SK-N-MC (cell line): ENCODE data around the gene YY1AP1.

Experiments used
- EZH2 ChIP-seq: fragments of 200-600 bp; sonication (generic); IDR thresholded peaks from one replicate; pipeline ENCODE4 v1.6.1; 2017; ENCODE audit warnings: antibody characterized with exemption
- FOXP2 ChIP-seq: optimal IDR thresholded peaks from 2 replicates; pipeline ENCODE3; 2011; ENCODE audit warnings: mild to moderate bottlenecking, moderate library complexity; ENCODE audit not compliant: insufficient read depth; ENCODE audit errors: extremely low read length, control extremely low read depth
- POLR2AphosphoS5 ChIP-seq: IDR thresholded peaks from 2 replicates; pipeline ENCODE4 v1.6.1; 2012; ENCODE audit warnings: mild to moderate bottlenecking, low read depth, low read length, borderline replicate concordance

- no peak for TF ChIP-seq EZH2
- TF ChIP-seq POLR2AphosphoS5, result no peak
- TF ChIP-seq FOXP2, result no peak
These were observed 7.0 kb upstream of the YY1AP1 start for GRCh38 chr1:155695608-155696007.
